Fibroblast of upper back skin (primary cell): ENCODE results near the gene LZTFL1.

Experiments
- DNase-seq: peaks from one replicate; pipeline ENCODE4 v3.0.0-alpha.2; 2013

The LZTFL1 gene

DNA sequence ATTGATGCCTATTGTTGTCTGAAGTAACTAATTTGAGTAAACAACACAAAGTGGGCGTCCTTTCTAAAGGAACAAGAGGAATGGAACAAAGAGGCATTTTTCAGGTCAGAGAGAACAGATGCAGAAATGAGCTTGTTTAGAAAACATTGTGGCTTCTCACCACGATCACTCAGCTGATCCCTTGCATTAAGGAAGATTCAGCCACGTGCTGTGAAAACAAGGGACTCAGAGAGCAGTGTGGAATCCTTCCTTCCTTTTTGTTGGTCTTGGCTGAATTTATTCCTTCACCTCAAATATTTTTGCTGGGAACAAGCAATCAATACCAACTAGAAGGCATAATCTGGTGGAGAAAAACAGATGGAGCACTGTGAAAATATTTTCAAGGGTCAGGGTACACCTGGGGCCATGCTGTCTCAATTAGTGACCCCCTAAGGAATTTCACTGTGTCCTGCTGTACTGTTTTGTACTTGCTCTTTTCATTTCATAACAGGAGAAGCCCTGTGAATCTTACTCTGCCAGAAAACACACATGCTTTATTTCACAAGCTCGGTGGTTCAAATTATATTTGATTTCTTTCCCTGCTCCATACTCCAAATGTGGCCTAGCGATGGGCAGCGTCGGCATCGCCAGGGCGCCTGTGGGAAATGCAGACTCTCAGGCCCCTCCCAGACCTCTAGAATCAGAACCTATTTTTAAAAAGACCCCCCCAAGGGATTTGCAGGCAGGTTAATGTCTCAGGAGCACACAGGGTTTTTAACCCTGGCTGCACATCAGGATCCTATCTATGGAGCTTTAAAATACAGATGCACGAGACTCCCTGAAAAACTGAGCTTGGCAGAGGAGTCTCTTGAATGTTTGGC, 34.0 kb downstream of the LZTFL1 start:
- DNase-seq, result no peak

DNA sequence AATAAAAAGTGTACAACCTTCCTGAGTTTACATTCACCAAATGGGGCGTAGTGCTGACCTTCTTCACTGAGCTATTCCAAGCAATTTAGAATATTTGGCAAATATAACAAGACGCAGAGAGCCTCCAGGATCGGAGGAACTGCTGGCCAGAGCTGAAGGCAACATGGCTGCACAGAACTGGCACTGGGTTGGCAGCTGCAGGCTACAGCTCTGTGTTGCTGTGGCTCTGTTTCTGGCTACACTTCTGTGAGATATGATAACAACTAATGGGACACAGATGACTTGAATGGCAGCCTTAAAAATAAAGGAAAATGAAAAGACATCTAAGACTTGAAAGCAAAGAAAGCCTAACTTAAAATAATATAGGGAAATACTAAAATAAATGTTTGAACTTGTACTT, 34.8 kb downstream of the LZTFL1 start:
- DNase-seq, result no peak

DNA sequence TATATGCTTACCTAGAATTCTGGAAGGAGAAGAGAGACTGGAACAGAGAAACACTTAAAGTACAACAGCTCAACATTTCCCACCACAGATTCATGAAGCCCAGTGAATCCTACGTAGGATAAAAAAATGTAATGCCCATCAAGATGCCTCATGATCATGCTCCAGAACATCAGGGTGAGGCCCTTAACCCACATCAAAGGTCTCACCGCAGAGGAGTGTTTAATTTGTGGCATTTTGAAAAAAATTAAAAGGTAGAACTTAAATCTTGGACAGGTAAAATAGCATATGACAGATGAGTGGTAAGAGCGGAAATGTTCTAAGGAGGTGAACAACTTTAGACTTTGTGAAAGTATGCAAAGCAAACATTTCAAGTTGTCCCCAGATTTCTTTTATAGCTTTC, 35.8 kb downstream of the LZTFL1 start:
- DNase-seq, result no peak

GRCh38 chr3:45803252-45803935, 38.5 kb downstream of the LZTFL1 start:
- no peak for DNase-seq

DNA sequence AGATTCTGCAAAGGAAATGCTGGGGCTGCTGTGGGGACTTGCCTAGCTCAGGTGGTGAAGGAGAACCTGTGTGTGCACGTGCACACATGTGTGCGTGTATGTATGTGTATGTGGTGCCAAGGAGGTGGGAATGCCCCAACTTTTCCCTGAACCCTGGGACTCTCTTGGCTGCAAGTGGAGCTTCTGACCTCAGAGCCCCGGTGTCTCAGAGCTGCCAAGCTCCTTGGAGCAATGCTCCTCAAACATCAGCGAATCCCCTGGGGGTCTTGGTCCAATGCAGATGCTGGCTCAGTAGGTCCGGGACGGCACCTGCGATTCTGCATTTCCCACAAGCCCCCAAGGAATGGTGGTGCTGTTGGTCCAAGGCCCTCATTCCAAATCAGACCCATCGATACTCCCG, 39.8 kb downstream of the LZTFL1 start:
- DNase-seq, result no peak

DNA sequence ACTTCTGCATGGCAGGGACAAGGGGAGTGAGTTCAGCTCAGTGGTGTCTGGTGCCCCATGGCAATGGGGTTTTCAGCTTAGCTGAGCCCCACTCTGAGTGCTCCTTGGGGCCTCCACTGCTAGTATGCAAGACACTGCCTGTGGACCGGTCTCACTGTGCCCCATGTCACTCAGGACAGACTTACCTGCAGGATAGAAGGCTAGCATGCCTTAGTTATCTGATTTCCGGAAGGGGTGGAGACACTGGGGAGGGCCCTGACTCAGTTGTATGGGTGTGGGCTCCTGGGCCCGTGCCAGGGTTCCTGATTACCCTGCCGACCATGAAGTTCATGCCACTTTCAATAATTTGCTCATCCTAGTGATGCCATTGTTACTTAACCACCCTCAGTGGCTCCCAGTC, 41.3 kb downstream of the LZTFL1 start:
- no peak for DNase-seq

GRCh38 chr3:45799586-45799985, 42.3 kb downstream of the LZTFL1 start:
- DNase-seq, result no peak

DNA sequence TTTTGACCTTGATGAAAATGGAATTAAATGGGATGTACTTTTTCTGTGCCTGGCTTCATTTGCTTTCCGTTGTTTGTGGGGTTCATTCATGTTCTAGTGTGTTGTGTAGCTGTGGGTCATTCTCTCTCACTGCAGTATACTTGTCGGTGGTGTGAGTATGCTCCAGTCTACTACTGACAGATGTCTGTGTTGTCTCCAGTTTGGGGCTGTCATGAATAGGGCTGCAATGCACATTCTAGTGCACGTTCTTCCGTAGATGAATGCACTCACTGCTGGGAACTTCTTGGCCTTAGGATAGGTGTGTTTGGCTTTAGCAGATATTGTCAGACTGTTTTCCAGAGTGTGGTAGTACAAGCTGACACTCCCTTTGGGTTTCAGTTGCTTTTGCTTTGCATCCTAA, 43.9 kb downstream of the LZTFL1 start:
- DNase-seq, result no peak

DNA sequence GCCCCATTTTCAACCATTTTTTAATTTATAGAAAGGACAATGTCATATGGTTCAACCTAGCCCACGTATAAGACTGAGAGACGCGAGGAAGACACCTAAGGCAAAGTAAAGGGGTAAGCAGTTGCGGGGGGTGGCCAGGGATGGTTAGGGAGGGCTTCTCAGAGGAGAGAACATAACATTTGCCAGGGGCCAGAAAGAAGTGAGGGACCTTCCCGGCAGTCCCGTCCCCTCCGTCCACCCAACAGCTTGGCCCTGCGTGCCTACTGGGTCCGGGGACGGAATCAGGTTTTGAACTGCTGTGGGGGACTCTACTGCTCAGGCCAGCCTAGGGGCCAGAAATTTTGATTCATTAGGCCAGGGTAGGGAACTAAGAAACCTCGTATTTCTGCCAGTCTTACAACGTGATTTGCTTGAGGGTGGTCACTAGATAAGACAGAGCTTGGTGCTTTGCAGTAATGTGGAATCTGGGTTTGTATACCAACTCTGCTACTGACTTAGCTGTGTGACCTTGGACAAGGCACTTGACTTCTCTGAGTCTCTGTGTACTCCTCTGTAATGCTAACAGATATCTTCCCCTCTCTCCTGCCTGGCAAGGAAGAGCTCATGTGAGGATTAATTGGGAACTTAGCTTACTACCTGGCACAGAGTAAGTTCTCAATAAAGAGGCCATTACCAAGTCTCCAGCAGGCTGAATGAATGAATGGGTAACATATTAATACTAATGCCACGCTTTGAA, 44.8 kb downstream of the LZTFL1 start:
- no peak for DNase-seq

DNA sequence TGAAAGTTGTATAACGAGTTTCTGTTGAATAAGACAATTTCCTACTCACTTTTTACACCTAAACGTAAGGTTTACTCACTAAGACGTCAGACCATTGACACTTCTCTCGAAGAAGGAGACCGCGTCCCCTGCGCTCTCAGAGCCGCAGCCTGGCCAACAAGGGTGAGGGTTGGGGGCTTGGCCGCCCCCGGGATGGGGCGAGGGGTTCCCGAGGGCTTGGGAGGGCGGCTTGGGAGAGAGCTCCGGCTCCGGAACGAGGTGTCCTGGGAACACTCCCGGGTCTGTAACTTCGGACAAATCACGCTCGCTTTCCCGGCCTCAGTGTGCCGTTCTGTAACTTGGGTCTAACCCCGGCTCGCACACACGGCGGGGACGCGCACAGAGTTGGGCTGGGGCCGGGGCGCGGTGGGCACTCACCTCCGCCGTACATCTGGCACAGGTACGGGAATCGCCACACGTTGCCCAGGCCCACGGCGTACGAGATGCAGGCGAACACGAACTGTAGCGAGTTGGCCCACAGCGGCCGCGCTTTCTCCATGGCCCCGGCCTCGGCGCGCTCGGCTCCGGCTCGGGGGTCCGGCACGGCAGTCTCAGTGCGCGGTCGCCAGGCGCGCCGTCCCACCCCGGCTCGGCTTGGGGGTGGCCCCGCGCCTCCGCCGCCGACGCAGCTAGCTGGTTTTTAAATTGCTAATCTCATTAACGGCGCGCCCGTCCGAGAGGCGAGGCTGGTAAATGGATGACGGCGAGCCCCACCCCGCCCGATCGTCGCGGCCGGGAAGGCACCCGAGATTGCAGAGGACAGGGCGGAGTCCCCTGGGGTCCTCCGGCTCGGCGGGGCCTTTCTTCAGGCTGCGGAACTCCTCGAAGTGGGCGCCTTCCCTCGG, 45.8 kb downstream of the LZTFL1 start, which contains the start of gene SLC6A20:
Gene SLC6A20, minus strand, starts transcription at position 655 of the 884 bp plus-strand sequence. Its CDS starts 117 bp downstream, at position 538.
- no peak for DNase-seq

GRCh38 chr3:45795509-45795881, 46.4 kb downstream of the LZTFL1 start:
- DNase-seq, result no peak

- DNase-seq, result no peak
These were observed 47.3 kb downstream of the LZTFL1 start for GRCh38 chr3:45794660-45795059.

DNA sequence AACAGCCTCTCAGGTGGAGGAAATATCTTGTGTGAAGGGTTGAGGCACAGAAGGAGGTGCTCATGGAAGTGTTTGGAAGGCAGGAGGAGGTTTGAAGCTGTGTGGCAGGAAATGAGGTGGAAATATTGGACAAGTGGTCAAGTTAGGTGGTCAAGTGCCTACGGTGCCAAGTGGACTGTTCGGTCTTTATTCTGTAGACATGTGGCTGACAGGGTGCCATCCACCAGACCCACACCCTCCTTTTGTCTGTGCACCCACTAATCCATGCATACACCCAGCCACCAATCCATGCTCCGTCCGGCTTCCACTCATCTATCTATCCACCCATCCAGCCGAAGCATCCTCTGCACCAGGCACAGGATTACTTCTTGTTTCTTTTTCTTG, 47.8 kb downstream of the LZTFL1 start:
- no peak for DNase-seq

GRCh38 chr3:45793482-45794176, 48.3 kb downstream of the LZTFL1 start:
- no peak for DNase-seq

DNA sequence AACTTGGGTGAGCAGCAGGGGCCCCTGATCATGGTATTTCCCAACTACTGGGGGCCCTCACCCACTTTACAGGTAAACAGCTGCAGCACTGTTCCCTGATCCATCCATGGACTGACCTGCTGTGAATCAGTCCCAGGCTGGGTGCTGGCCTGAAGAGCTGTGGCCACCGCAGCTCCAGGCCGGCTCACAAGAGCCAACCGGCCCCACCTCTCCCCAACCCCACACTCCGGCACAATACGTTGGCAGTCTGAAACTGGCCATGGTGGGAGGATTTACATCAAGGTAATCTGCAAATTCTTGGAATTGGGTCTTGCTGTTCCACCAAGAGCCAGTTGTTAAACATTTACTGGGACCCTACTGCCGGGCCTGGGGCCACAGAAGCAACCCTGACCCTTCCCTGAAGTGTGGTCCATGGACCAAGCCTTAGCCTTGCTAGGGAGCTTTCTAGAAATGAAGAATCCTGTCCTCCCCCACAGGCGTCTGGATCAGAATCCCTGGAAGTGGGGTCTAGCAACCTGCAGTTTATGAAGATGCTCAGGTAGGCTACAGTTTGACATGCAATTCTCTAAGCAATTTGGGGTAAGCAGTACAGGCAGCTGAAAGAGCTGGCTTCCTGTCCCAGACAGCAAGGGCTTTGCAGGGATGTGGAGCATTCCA, 49.3 kb downstream of the LZTFL1 start:
- DNase-seq, result no peak

GRCh38 chr3:45792036-45792435, 49.9 kb downstream of the LZTFL1 start:
- no peak for DNase-seq

- DNase-seq, result no peak
These were observed 51.3 kb downstream of the LZTFL1 start for GRCh38 chr3:45790596-45790995.

DNA sequence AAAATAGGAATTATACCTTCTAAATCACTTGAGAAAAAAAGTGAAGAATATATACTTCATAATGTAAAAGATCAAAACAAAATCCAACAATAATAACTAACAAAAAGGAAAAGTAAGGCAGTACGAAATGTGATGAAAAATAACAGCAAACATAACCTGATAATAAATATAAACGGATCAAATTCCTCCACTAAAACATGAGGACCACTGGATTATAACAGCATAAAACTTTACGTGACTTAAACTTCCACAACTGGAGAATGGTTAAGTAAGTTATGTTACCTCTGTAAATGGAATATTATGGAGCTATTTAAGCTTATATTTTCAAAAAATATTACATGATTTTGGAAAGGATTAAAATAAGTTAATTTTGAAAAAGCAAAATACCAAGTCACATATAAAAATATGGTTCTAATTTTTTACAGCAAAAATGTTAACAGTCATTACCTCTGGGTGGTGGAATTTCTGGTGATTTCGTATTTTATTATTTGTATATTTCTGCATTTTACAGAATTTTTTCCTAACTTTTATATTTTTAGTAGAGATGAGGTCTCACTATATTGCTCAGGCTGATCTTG, 52.6 kb downstream of the LZTFL1 start:
- DNase-seq, result no peak

DNA sequence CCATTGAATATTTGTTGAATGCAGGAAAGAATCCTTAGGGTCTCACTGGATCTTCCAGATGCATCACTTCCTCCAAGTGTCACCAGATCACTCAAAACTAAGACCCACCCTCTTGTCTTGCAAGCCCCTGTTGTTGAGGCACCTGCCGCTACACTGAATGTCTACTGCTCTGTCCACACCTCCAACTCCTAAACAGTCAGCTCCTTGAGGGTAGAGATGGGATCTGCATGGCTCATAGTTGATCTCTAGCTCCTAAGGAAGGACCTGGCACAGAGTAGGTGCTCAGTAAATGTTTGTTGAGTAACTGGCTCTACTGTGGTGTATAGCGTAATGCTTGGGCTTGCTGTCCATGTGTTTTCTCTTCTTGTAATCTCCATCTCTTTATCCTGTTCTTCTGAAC, 54.4 kb downstream of the LZTFL1 start:
- no peak for DNase-seq

DNA sequence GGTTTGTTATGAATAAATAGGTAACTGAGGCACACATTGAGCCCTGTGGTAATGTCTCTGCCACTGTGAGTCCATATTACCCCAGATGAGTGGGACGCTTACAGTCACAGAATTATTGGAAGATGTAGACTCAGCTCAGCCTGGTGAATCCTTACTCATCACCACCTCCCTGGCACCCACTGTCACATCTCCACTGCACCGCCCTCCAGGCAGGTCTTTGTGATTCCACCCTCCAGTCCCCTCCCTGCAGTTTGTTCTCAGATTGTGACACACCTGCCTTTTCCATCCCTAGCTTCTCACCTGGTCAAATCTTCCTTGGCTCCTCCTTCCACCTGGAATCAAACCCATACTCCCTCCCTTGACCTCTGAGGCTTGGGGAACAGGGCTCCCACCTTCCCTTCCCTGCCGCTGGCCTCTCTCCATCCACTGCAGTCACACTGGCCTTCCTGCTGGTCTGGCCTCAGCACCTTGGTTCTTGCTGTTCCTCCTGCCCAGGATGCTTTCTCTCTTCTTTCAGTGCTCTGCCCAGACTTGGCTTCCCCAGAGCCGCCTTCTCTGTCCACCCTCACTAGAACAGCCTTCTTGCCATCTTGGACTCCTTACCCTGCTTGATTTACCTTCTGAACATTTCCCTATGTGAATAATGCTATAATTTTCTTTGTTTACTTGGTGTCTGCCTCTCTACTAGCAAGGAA, 55.0 kb downstream of the LZTFL1 start:
- DNase-seq, result no peak
